ENCODE data around the gene RUFY1. TPM values are rescaled to one million over a fixed set of nuclear protein-coding genes. Genes with fewer than 3 reads are reported as not detected.
"Not testable (repeated sequence)": the region's sequence is repeated elsewhere in the genome, so short reads cannot be mapped to it uniquely, and the experiment has no call there.

Gene RUFY1
- total RNA-seq, 1 donor from 2014 or later: 24.5 TPM

- DNase-seq: peak; percentile 84
- intact Hi-C loops (cut with micrococcal nuclease): no loop called here
- peak; percentile 99 for ATAC-seq
Observed at GRCh38 chr5:179530069-179530998, 20.0 kb upstream of the RUFY1 start.

GRCh38 chr5:179533024-179533423, 17.3 kb upstream of the RUFY1 start:
- intact Hi-C loops (cut with micrococcal nuclease): no loop called here
- ATAC-seq: no peak
- no peak for DNase-seq

GRCh38 chr5:179533907-179534306, 16.4 kb upstream of the RUFY1 start:
- DNase-seq: no peak
- intact Hi-C loops (cut with micrococcal nuclease): no loop called here
- no peak for ATAC-seq

GRCh38 chr5:179534431-179534830, 15.9 kb upstream of the RUFY1 start:
- no peak for ATAC-seq
- no peak for DNase-seq
- intact Hi-C loops (cut with micrococcal nuclease): no loop called here

- intact Hi-C loops (cut with micrococcal nuclease): no loop called here
- no peak for DNase-seq
- ATAC-seq: no peak
Observed at GRCh38 chr5:179536676-179537075, 13.7 kb upstream of the RUFY1 start.

- DNase-seq (no peak), ATAC-seq (no peak)
- intact Hi-C loops (cut with micrococcal nuclease): no loop called here
Observed at GRCh38 chr5:179542170-179542569, 8.2 kb upstream of the RUFY1 start.

GRCh38 chr5:179543275-179543674, 7.1 kb upstream of the RUFY1 start:
- ATAC-seq; DNase-seq; intact Hi-C loops (cut with micrococcal nuclease): not testable (repeated sequence)

- DNase-seq (no peak), ATAC-seq (no peak)
- intact Hi-C loops (cut with micrococcal nuclease): no loop called here
Observed at GRCh38 chr5:179553006-179553405, 2.7 kb downstream of the RUFY1 start.

GRCh38 chr5:179553875-179554274, 3.5 kb downstream of the RUFY1 start:
- DNase-seq (no peak), ATAC-seq (no peak)
- intact Hi-C loops (cut with micrococcal nuclease): no loop called here

GRCh38 chr5:179554981-179555380, 4.6 kb downstream of the RUFY1 start:
- ATAC-seq (no peak), DNase-seq (no peak)
- intact Hi-C loops (cut with micrococcal nuclease): no loop called here

- intact Hi-C loops (cut with micrococcal nuclease); DNase-seq; ATAC-seq: not testable (repeated sequence)
Observed at GRCh38 chr5:179558261-179558799, 8.0 kb downstream of the RUFY1 start.

- peak; percentile 4 for ATAC-seq
- intact Hi-C loops (cut with micrococcal nuclease): no loop called here
- no peak for DNase-seq
Observed at GRCh38 chr5:179558932-179559283, 8.6 kb downstream of the RUFY1 start.

- intact Hi-C loops (cut with micrococcal nuclease): no loop called here
- DNase-seq: peak; percentile 98
- ATAC-seq: peak; percentile 99
Observed at GRCh38 chr5:179559284-179560252, 9.2 kb downstream of the RUFY1 start.

GRCh38 chr5:179564526-179564925, 14.2 kb downstream of the RUFY1 start:
- intact Hi-C loops (cut with micrococcal nuclease): no loop called here
- no peak for DNase-seq

GRCh38 chr5:179568721-179569120, 18.4 kb downstream of the RUFY1 start:
- ATAC-seq (peak; percentile 49), DNase-seq (no peak)
- intact Hi-C loops (cut with micrococcal nuclease): no loop called here

More at GRCh38 chr5:179564526-179564925, 14.2 kb downstream of the RUFY1 start:
- ATAC-seq: no peak

- DNase-seq (no peak), ATAC-seq (no peak)
- intact Hi-C loops (cut with micrococcal nuclease): no loop called here
Observed at GRCh38 chr5:179572386-179572785, 22.0 kb downstream of the RUFY1 start.

- DNase-seq (no peak), ATAC-seq (no peak)
- intact Hi-C loops (cut with micrococcal nuclease): no loop called here
Observed at GRCh38 chr5:179577286-179577960, 27.1 kb downstream of the RUFY1 start.

- ATAC-seq: no peak
- intact Hi-C loops (cut with micrococcal nuclease): no loop called here
- DNase-seq: no peak
Observed at GRCh38 chr5:179585941-179586401, 35.6 kb downstream of the RUFY1 start.

- DNase-seq: no peak
- no peak for ATAC-seq
- intact Hi-C loops (cut with micrococcal nuclease): no loop called here
Observed at GRCh38 chr5:179588166-179588565, 37.8 kb downstream of the RUFY1 start.

Data from left ventricle myocardium superior (tissue), 1 donor.